K562 (cell line): Measurements from ENCODE around the gene HYPK. TPM values are rescaled to one million over a fixed set of nuclear protein-coding genes. Genes with fewer than 3 reads are reported as not detected.

ENCODE experiments used
- CHD2 ChIP-seq: IDR thresholded peaks from 2 replicates; pipeline ENCODE4 v1.6.1; 2011; ENCODE audit warnings: low read depth, low read length
- EP300 ChIP-seq: IDR thresholded peaks from 2 replicates; pipeline ENCODE4 v1.6.1; 2012; ENCODE audit warnings: low read length, improper control_type of control experiment
- FOSL1 ChIP-seq: fragments of 200-800 bp; sonication (Bioruptor generic); conservative IDR thresholded peaks from 2 replicates; pipeline ENCODE4 v1.6.1; 2016; ENCODE audit warnings: missing genetic modification characterization, missing compliant biosample characterization
- POU5F1 ChIP-seq: fragments of 150-350 bp; IDR thresholded peaks from 2 replicates; pipeline ENCODE4 v1.6.1; 2014; ENCODE audit warnings: borderline replicate concordance, low read length, low read depth, mild to moderate bottlenecking; ENCODE audit not compliant: partially characterized antibody
- SMARCA5 ChIP-seq: fragments of 450-650 bp; IDR thresholded peaks from 2 replicates; pipeline ENCODE4 v1.6.1; 2016
- STAT5B ChIP-seq: fragments of 250-450 bp; sonication (Bioruptor Pico); IDR thresholded peaks from 2 replicates; pipeline ENCODE4 v1.8.0; 2021; ENCODE audit warnings: mild to moderate bottlenecking, inconsistent platforms
- ZNF165 ChIP-seq: fragments of 250-450 bp; sonication (Bioruptor Pico); IDR thresholded peaks from 2 replicates; pipeline ENCODE4 v1.4.0; 2020; ENCODE audit warnings: borderline replicate concordance
- ZNF592 ChIP-seq: fragments of 450-650 bp; IDR thresholded peaks from 2 replicates; pipeline ENCODE4 v1.6.1; 2017; ENCODE audit warnings: antibody characterized with exemption, mild to moderate bottlenecking
- polyA plus RNA-seq, 8 experiments: library from polyadenylated mRNA; depleted of rRNA in 4 of 8; stranded (reverse) in 5 of 8; unstranded in 3 of 8; fragments of >200 nt; fragmentation: Nextera tagmentation in 2 of 8; fragmentation: Illumina TruSeq in 1 of 8; extraction: Ambion mirVana in 2 of 8; extraction: Trizol in 1 of 8; gene quantifications; 2 replicates each; pipeline versions ENCODE4 v1.2.1 to v1.2.3, GENCODE V29; 2011 to 2014; ENCODE audit warnings: inconsistent platforms in 1 of 8, missing spikeins in 1 of 8
- total RNA-seq, 7 experiments: library from RNA; depleted of rRNA in 6 of 7; stranded (reverse); fragments of >200 nt in 6 of 7; fragmentation: Illumina TruSeq in 2 of 7; extraction: Trizol in 2 of 7; gene quantifications; 2 replicates each; pipeline versions ENCODE4 v1.2.1 to v1.2.3, GENCODE V29; 2011 to 2021; ENCODE audit warnings: low replicate concordance in 1 of 7
- TF ChIP-seq, protein P1 (sequence below): fragments of 450-650 bp; IDR thresholded peaks from 2 replicates; pipeline ENCODE4 v1.6.1; 2016; ENCODE audit warnings: mild to moderate bottlenecking, moderate library complexity
- TF ChIP-seq, protein P2 (sequence below): fragments of 450-650 bp; conservative IDR thresholded peaks from 2 replicates; pipeline ENCODE4 v1.6.1; 2016; ENCODE audit warnings: missing genetic modification characterization, low read depth, mild to moderate bottlenecking, control low read depth, missing compliant biosample characterization

HYPK gene
- total and polyA plus RNA-seq, 9 of the 15 experiments (the other 6 are each of a cell fraction or from before 2014, with no cell fraction given): 7.2 to 28.0 (median 21.1) TPM

DNA sequence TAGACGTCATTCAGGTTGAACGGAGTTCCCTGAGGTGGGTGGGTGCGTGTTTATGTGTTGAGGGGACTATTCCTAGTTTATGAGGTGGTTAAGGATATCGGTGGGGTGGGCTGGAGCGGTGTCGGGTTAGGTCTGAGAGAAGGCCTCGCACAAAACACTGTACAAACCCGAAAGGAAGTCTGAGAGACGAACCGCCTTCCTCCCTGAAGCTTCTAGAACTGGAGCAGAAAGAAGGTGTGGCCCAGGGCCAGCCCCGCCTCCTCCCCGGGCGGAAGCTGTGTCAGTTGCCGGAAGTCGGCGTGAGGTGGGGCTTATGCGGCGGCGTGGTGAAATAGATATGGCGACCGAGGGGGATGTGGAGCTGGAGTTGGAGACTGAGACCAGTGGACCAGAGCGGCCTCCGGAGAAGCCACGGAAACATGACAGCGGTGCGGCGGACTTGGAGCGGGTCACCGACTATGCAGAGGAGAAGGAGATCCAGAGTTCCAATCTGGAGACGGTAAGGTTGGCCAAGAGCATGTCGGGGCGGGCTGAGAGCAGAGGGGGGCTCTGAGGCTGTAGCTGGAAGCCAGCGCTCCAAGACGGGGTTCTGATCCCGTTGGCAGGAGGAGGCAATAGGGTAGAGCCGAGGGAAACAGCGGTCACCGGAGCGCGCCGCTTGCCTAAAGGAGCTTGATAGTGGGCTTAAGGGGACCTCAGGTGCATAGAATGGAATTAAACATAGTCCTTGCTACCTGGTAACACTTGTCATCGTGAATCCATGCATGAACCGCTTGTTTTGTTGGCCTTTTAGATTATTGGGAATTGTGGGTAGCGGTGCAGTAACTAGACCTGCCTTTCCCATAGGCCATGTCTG, at the start of gene HYPK (continued):
- TF ChIP-seq, protein P1, sequence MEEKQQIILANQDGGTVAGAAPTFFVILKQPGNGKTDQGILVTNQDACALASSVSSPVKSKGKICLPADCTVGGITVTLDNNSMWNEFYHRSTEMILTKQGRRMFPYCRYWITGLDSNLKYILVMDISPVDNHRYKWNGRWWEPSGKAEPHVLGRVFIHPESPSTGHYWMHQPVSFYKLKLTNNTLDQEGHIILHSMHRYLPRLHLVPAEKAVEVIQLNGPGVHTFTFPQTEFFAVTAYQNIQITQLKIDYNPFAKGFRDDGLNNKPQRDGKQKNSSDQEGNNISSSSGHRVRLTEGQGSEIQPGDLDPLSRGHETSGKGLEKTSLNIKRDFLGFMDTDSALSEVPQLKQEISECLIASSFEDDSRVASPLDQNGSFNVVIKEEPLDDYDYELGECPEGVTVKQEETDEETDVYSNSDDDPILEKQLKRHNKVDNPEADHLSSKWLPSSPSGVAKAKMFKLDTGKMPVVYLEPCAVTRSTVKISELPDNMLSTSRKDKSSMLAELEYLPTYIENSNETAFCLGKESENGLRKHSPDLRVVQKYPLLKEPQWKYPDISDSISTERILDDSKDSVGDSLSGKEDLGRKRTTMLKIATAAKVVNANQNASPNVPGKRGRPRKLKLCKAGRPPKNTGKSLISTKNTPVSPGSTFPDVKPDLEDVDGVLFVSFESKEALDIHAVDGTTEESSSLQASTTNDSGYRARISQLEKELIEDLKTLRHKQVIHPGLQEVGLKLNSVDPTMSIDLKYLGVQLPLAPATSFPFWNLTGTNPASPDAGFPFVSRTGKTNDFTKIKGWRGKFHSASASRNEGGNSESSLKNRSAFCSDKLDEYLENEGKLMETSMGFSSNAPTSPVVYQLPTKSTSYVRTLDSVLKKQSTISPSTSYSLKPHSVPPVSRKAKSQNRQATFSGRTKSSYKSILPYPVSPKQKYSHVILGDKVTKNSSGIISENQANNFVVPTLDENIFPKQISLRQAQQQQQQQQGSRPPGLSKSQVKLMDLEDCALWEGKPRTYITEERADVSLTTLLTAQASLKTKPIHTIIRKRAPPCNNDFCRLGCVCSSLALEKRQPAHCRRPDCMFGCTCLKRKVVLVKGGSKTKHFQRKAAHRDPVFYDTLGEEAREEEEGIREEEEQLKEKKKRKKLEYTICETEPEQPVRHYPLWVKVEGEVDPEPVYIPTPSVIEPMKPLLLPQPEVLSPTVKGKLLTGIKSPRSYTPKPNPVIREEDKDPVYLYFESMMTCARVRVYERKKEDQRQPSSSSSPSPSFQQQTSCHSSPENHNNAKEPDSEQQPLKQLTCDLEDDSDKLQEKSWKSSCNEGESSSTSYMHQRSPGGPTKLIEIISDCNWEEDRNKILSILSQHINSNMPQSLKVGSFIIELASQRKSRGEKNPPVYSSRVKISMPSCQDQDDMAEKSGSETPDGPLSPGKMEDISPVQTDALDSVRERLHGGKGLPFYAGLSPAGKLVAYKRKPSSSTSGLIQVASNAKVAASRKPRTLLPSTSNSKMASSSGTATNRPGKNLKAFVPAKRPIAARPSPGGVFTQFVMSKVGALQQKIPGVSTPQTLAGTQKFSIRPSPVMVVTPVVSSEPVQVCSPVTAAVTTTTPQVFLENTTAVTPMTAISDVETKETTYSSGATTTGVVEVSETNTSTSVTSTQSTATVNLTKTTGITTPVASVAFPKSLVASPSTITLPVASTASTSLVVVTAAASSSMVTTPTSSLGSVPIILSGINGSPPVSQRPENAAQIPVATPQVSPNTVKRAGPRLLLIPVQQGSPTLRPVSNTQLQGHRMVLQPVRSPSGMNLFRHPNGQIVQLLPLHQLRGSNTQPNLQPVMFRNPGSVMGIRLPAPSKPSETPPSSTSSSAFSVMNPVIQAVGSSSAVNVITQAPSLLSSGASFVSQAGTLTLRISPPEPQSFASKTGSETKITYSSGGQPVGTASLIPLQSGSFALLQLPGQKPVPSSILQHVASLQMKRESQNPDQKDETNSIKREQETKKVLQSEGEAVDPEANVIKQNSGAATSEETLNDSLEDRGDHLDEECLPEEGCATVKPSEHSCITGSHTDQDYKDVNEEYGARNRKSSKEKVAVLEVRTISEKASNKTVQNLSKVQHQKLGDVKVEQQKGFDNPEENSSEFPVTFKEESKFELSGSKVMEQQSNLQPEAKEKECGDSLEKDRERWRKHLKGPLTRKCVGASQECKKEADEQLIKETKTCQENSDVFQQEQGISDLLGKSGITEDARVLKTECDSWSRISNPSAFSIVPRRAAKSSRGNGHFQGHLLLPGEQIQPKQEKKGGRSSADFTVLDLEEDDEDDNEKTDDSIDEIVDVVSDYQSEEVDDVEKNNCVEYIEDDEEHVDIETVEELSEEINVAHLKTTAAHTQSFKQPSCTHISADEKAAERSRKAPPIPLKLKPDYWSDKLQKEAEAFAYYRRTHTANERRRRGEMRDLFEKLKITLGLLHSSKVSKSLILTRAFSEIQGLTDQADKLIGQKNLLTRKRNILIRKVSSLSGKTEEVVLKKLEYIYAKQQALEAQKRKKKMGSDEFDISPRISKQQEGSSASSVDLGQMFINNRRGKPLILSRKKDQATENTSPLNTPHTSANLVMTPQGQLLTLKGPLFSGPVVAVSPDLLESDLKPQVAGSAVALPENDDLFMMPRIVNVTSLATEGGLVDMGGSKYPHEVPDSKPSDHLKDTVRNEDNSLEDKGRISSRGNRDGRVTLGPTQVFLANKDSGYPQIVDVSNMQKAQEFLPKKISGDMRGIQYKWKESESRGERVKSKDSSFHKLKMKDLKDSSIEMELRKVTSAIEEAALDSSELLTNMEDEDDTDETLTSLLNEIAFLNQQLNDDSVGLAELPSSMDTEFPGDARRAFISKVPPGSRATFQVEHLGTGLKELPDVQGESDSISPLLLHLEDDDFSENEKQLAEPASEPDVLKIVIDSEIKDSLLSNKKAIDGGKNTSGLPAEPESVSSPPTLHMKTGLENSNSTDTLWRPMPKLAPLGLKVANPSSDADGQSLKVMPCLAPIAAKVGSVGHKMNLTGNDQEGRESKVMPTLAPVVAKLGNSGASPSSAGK: no peak
- TF ChIP-seq ZNF165 (no peak), SMARCA5 (no peak), POU5F1 (no peak), STAT5B (CRISPR knock-in tag) (no peak), FOSL1 (tag) (no peak), CHD2 (no peak), EP300 (no peak), ZNF592 (no peak)
- TF ChIP-seq, protein P2, sequence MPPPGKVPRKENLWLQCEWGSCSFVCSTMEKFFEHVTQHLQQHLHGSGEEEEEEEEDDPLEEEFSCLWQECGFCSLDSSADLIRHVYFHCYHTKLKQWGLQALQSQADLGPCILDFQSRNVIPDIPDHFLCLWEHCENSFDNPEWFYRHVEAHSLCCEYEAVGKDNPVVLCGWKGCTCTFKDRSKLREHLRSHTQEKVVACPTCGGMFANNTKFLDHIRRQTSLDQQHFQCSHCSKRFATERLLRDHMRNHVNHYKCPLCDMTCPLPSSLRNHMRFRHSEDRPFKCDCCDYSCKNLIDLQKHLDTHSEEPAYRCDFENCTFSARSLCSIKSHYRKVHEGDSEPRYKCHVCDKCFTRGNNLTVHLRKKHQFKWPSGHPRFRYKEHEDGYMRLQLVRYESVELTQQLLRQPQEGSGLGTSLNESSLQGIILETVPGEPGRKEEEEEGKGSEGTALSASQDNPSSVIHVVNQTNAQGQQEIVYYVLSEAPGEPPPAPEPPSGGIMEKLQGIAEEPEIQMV (tag): no peak
